HG03378 (cell line): ENCODE data around the gene RABAC1.

ENCODE experiments used
- ATAC-seq: cut with Tn5 transposase; IDR thresholded peaks from one replicate; pipeline ENCODE4 v1.9.1; 2021; ENCODE audit warnings: mild to moderate bottlenecking, moderate library complexity; ENCODE audit not compliant: unreplicated experiment

RABAC1 gene

DNA sequence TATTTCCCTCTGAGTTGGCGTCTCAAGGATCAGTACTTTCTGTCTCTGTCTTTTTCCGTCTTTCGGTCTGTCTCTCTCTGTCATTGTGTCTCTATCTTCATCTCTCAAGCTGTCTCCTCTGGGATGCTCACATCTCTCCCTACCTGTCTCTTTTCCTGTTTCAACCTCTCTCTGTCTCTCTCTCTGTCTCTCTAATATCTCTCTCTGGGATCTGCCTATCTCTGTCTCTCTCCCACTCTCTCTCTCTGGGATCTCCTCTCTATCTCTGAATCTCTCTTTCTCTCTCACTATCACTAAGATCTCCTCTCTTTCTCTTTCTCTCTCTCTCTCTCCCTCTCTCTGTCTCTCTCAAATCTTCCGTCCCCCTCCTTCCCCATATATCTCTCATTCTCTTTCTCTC, 30.9 kb upstream of the RABAC1 start:
- no peak for ATAC-seq

DNA sequence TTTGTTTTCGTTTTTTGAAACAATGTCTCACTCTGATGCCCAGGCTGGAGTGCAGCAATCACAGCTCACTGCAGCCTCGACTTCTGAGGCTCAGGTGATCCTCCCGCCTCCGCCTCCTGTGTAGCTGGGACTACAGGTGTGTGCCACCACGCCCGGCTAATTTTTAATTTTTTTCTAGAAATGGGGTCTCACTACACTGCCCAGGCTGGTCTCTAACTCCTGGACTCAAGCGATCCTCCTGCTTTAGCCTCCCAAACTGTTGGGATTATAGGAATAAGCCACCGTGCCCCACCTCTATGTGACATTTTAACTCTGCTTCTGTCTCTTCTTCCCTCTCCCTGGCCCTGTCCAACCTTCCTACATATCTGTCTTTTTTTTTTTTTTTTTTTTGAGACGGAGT, 29.8 kb upstream of the RABAC1 start:
- no peak for ATAC-seq

DNA sequence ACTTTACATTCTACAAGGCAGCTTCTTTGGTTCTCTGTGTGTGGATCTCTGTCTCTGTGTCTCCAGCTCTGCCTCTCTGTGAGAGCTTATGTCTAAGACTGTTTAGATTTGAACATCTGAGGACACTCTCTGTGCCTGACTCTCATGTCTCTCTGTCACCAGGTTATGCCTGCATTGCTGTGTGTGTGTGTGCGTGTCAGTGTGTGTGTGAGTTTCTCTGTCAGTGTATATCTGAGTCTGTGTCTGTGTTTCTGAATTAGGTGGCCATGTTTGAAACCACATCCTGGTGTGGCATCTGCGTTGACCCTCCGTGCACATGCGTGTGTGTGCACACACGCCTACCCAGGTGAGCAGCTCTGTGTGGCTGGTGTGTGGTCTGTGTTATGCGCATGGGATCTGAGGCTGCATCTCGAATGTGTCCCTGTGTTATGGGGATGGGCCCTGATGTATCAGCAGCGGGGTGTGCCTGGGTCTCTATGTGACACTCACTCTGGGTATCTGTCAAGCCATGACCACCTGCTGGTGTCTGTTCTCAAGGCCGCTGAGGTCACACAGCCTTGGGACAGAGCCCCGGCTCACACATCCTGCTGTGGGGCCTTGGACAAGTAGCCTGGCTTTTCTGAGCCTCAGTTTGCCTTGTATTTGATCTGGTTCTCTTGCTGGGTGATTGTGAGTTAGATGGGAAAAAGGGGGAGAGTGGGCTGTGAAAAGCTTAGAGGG, 28.2 kb upstream of the RABAC1 start:
- ATAC-seq, result no peak

DNA sequence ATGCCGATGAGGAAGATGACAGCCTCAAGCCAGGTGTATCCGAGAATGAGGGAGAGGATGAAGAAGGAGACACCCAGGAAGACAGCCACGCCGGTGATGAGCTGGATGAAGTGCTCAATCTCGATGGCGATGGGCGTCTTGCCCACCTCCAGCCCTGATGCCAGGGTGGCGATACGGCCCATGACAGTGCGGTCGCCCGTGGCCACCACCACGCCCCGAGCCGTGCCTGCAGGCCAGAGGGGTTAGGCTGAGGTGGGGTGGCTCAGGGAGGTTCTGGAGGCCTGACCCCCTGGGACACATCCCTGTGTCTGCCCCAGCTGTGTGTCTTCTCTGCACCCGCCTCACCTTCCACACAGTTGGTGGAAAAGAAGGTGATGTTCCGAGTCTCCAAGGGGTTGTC, 25.8 kb upstream of the RABAC1 start:
- no peak for ATAC-seq

DNA sequence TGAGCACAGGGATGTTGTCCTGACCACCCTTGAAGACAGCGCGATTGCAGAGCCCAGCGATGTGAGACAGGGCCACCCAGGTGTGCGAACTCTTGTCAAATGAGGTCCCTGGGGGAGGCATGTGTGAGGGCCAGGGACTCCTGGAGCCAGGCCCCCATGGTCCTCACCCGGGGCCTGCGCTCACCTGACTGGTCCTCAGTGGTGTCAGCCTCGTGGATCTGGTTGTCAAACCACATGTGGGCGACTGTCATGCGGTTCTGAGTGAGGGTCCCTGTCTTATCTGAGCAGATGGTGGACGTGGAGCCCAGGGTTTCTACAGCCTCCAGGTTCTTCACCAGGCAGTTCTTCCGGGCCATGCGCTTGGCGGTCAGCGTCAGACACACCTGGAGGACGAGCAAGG, 22.6 kb upstream of the RABAC1 start:
- no peak for ATAC-seq

DNA sequence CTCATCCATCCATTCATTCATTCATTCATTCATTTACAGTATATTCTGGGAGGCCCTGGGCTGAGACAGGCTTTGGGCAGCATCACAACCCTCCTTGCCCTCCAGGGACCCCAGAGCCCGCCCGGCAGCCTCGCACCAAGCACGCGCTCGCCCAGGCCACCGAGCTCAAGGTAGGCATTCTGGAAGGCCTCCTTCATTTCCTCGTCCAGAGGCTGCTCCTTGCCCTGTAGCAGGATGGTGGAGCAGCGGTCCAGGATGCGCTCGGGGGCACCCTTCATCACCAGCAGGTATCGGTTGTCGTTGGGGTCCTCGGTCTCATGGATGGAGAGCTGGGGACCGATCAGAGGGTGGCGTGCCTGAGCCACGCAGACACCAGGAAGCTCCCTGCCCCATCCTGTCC, 19.3 kb upstream of the RABAC1 start:
- no peak for ATAC-seq

DNA sequence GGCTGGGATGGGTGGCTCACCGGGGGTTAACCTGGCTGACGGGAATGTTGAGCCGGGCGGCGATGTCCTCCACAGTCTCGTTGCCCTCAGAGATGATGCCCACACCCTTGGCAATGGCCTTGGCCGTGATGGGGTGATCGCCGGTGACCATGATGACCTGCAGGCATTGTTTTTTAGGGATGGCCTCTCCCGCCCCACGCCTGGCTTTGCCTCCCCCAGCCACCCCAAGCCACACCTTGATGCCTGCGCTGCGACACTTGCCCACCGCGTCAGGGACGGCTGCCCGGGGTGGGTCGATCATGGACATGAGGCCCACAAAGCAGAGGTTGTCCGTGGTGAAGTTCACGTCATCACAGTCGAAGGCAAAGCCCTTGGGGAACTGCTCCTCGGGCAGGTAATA, 18.8 kb upstream of the RABAC1 start:
- ATAC-seq, result no peak

DNA sequence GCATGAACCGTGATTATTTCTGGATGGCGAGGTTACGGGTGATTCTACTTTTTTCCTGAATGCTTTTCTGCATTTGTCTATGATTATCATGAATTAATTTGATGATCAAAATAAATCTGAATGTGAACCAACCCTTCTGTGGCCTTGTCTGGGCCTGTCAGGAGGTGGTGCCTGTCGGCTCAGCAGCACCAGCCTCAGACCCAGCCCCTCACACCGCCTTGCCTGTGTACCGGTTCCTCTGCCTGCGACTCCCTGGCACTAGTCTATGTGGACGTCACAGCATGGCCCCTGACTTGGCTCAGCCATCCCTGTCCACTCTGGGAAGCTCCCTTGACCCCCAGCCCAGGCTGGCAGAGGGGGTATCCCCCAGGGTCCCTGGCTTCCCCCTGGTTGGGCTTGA, 15.5 kb upstream of the RABAC1 start:
- ATAC-seq, result no peak

DNA sequence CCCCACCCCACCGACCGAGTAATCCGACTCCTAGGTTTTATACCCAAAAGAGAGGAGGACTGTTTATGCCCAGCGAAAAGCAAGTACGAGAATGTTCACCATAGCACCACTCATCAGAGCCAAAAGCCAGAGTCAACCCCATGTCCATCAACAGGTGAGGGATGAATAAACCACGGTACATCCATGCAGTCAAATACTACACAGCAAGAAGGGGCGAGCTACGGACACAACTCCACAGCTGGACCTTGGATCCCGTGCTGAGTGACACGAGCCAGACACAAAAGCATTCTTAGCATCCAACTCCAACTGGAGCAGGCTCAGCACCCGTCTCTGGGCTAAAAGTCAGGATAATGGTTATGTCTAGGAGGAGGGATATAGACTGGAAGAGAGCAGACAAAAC, 12.2 kb upstream of the RABAC1 start:
- no peak for ATAC-seq

DNA sequence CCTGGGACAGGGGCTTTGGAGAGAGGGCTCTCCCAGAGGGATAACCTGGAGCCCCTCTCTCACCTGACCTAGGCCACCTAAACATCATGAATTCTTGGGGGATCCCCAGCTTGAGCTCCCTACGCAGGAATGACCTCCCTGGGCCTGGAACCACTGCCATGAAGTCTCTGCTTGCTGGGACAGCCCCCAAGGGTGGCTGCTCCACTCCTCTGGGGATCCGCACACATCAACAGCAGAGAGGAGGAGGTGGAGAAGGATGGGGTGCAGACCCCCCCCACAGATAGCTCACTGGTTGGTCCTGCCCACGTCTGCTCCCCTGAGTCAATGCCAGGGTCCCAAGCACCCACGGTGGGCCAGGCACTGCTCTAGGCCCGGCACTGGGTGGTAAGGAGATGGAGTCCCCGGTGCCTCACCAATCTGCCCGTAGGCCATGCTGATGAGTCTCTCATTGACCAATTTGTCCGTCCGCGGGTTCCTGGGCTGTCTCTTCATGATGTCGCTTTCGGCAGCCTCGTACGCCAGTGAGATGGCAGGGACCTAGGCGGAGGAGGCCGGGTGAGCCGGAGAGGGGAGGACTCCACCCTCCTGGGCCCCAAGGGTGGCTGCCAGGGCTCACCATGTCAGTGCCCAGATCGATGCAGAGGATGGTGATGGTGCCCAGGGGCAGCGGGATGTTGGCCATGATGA, 10.8 kb upstream of the RABAC1 start:
- ATAC-seq, result no peak

DNA sequence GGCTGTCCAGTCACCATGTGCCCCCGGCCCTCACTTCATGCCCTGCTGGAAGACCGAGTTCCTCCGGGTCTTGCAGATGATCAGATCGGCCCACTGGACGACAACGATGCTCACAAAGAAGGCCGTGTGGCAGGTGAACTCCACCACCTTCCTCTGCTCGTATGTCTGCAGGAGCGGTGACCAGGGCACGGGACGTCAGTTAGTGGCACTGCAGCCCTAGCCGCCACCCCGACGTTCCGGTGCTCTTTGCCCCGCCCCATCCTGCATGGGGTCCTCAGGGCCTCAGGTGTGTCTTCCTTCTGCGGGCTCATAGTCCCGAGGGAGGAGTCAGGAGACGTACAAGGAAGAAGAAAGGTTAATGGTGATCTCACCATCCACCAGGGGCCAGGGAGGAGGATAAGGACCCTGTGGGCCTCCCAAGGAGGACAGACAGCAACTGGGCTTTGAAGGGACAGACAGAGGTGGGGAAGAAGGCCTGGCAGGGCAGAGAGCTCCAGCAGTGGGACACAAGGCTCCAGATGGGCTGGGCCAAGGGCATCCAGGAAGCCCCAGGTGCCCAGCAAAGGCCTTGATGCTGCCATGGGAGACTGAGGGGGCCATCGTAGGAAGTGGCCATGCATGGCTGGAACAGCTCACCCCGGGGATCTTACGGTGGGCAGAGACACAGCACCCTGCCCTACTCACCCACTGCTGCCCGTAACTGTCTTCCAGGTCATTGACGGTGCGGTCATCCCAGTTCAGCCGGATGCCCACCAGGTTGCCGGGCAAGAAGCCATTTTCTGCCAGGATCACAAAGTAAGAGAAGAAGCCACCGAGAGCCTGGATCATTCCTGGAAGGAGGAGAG, 9.9 kb upstream of the RABAC1 start:
- no peak for ATAC-seq

DNA sequence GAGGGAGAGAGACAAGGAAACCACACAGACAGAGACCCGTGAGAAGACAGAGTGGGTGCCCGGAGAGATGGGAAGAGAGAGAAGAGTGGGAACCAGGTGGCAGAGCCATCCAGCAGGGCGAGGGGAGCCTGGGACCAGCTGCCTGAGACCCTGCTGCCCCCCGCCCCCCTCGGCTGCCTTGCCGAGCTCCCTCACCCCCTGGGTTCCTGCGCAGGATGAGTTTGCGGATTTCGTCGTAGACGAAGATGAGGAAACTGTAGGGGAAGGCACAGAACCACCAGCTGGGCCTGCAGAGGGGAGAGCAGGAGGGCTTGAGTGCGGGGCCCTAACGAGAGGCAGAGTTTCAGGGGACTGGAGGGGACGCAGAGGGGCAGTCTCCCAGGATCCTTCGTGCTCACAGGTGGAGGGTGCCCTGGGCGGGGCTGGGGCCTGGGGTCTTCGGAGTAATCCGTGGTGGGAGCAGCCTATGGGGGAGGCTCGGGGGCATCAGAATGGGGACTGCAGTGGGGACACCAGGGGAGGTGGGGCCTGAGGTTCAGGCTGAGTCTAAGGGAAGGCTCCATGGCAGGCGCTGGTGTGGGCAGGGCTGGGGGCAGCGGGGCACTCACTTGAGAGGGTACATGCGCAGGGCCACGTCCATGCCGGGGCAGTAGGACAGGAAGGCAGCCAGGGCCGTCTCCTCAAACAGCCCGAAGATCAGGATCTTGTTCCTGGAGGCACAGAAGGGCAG, 8.1 kb upstream of the RABAC1 start:
- ATAC-seq, result no peak

DNA sequence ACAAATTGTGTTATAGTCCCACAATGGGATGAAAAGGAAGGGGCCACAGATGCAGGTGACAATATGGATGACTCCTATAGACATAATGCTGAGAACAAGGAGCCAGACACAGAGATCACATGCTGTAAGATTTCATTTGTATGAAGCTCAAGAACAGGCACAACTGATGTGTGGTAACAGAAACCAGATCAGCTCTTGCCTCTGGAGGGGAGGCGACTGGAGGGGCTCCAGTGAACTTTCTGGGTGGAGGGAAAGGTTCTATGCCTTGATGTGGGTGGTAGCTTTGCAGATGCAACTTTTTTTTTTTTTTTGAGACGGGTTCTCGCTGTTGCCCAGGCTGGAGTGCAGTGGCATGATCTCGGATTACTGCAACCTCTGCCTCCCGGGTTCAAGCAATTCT, 6.0 kb upstream of the RABAC1 start:
- ATAC-seq, result no peak

DNA sequence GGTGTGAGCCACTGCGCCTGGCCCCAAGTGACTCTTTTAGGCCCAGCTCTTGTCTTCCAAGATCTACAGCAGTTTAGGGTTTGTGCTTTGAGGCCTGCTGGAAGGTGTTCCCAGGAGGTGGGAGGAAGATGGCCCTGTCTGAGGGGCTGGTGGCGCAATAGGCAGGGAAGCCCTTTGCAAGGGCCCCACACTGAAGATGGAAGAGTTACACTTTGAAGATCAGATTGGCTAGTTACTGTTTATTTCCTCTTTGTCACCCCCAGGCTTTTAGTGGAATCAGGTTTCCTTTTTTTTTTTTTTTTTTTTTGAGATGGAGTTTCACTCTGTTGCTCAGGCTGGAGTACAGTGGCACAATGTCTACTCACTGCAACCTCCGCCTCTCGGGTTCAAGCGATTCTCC, 1.9 kb upstream of the RABAC1 start:
- ATAC-seq, result no peak

DNA sequence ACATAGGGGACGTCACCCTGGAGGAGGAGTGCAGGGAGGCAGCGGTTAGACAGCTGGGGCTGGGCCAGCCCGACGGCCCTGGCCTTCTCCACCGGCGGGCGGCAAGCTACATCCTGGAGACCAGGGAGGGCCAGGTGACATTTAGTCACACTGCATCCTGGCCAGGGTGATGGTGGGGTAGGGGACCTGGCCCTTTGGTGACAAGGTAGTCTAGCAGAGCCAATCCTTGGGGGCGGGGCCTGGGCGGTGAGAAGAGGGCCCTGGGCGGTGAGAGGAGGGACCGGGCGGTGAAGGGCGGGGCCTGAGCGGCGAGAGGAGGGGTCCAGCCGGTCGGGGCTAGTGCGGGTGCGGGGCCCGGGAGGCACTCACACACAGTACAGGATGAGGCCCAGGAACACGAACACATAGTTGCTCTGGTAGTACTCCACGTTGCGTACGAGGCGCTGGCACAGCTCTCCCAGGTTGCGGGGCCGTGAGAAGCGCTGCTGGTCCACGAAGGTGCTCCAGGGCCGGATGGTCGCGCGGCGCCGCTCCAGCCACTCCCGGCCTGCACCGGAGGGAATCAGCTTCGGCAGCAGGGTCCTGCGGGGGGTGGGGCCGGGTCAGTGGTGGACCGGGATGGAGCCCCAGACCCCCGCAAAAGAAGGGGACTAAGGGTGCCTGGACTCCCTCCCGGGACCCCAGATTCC, 610 bp downstream of the RABAC1 start:
- ATAC-seq, result no peak

DNA sequence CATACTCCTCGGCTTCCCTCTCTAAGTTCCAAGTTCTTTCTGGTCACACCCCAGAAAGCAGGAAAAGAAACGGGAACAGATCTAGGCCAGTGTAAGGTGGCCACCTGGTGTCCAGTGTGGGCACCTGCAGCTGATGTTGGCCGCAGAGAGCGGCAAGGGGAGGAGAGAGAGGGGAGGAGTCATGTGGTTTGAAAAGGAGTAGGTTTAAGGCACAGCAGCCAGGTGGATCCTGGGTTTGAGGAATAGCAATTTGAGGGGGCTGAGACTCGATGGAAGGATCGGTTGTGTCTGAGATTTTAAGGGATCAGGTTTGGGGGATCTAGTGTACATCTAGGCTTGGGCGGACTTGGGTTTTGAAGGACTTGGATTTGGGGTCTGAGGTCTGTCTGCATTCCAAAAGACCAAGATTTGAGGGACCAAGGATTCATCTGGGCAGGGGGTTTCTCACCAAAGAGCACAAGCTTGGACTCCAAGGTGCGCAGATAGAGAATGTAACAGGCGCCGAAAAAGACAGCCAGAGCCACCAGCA, 1.2 kb downstream of the RABAC1 start:
- no peak for ATAC-seq

DNA sequence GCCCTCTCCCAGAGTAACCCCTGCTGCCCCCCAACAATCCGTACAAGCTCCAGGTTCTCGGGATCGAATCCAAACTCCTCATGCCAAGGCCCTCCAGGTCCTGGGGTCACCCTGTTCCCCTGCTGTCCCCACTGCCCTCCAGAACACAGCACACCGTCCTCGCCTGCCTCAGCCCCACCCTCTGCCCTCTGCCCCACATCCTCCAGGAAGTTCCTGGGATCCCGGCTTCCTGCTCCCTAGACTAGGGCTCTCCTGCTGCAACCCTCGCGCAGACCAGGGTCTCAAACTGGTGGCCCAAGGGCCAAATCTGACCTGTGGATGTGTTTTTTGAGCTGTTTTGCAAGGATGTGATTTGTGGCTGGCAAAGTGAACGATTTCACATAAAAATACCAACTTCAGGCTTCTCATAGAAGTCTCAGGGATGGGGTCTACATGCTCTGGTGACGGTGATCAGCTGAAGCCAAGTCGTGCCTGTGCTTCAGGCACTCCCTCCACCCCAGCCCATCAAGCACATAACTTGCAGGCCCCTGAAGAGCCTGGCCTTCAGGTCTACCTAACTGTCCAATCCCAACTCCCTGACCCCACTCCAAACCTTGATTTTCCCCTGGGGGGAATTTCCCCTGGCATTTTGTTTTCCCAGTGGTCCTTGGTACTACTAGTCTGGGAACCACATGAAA, 1.8 kb downstream of the RABAC1 start:
- no peak for ATAC-seq

DNA sequence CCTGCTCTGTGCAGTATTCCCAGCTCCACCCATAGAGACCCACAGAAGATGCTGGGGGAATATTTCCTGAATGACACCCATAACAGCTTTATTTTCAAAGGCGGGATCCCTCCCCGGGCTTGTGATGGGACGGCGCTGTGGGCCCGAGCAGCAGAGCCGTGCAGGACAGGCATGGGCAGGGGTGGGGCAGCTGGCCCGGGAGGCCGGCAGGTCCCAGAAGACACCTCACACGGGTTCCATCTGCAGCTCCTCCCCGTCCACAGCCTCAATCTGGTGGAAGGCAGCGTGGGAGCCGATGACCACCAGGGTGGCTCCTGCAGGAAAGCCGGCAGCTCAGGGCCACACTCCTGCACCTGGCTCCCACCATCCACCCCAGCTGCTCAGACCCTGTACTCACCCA, 2.5 kb downstream of the RABAC1 start:
- no peak for ATAC-seq

DNA sequence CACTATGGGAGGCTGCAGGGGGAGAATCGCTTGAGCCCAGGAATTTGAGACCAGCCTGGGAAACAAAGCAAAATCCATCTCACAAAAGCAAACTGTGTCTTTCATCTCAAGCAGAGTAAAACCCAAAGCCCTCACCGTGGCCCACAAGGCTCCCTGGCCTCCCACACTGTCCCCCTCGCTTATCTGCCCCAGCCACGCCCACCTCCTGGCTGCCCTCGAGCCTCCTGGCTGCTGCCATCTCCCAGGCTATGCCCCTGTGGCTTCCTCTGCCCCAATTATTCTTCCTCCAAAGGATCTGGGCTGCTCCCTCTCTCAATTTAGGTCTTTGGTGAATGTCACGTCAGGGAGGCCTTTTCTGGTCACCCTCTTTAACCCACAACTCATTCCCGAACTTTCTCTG, 3.6 kb downstream of the RABAC1 start:
- no peak for ATAC-seq

DNA sequence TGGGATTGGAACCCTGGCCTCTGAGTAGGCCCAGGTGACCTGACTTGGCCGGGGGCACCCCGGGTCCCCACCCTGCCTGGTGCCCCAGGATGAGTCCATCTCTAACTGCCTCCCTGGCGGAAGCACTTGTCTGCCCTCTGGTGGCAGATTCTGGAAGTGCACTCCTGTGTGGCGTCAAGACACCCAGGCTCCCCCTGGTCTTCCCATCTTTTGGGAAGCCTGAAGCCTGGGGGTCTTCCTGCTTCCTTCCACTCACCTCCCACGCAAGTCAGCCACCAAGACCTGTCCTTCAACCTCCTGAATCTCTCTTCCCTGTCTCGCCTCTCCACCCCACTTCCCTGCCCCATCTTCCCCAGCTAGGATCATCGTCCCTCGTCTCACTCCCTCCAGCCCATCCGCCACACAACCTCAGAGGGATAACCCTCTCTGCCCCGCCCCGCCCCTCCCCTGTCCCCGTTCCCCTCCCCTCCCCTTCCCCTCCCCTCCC, 7.4 kb downstream of the RABAC1 start:
- no peak for ATAC-seq
